WI38 (cell line): ENCODE measurements around the gene ENTPD6.

Experiments used
- H3K4me3 ChIP-seq: 2 replicates; pipeline ENCODE4 v1.5.1; 2011; ENCODE audit warnings: low read depth, mild to moderate bottlenecking, control low read depth, low read length
- CTCF ChIP-seq: IDR thresholded peaks from 2 replicates; pipeline ENCODE4 v1.5.1; 2012; ENCODE audit warnings: low read depth, mild to moderate bottlenecking, control low read depth, low read length

The ENTPD6 gene

GRCh38 chr20:25212242-25212641 lies 16.7 kb downstream of the ENTPD6 start:
- no peak for TF ChIP-seq CTCF
- no peak overlapping the region for H3K4me3 ChIP-seq

- no peak for TF ChIP-seq CTCF
These were observed 18.3 kb downstream of the ENTPD6 start for GRCh38 chr20:25213566-25214425.

GRCh38 chr20:25214426-25214790 lies 18.9 kb downstream of the ENTPD6 start:
- H3K4me3 ChIP-seq, result no peak overlapping the region
- no peak for TF ChIP-seq CTCF

More at GRCh38 chr20:25213566-25214425, 18.3 kb downstream of the ENTPD6 start:
- H3K4me3 ChIP-seq, result no peak overlapping the region

GRCh38 chr20:25214819-25215218 lies 19.3 kb downstream of the ENTPD6 start:
- TF ChIP-seq CTCF, result no peak

GRCh38 chr20:25215521-25215920 lies 20.0 kb downstream of the ENTPD6 start:
- H3K4me3 ChIP-seq, result no peak overlapping the region

More at GRCh38 chr20:25214819-25215218, 19.3 kb downstream of the ENTPD6 start:
- H3K4me3 ChIP-seq, result no peak overlapping the region

GRCh38 chr20:25216199-25216945 lies 20.9 kb downstream of the ENTPD6 start:
- TF ChIP-seq CTCF, result no peak
- no peak overlapping the region for H3K4me3 ChIP-seq

More at GRCh38 chr20:25215521-25215920, 20.0 kb downstream of the ENTPD6 start:
- no peak for TF ChIP-seq CTCF
